GM08714 (cell line): ENCODE data around the gene CTNNBIP1.
"Not testable (repeated sequence)": the region's sequence is repeated elsewhere in the genome, so short reads cannot be mapped to it uniquely, and the experiment has no call there.

Experiments
- H3K4me3 ChIP-seq: fragments of 200-500 bp; sonication (Bioruptor generic); 2 replicates; pipeline ENCODE4 v1.5.1; 2014; ENCODE audit warnings: mild to moderate bottlenecking, low read length, inconsistent platforms
- ZNF274 ChIP-seq: IDR thresholded peaks from 2 replicates; pipeline ENCODE4 v1.6.1; 2012; ENCODE audit warnings: mild to moderate bottlenecking, low read depth, low read length

The CTNNBIP1 gene

DNA sequence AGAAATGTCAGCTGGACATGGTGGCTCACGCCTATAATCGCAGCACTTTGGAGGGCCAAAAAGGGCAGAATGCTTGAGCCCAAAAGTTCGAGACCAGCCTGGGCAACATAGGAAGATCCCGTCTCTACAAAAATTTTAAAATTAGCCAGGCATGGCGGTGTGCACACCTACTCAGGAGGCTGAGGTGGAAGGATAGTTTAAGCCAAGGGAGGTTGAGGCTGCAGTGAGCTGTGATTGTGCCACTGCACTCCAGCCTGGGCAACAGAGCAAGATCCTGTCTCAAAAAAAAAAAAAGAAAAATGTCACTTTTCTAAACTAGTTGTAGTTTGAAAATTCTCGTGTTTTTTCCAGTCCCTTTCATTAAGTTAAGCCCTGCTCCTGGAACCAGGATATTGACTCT is 95.5 kb downstream of the CTNNBIP1 start:
- no peak overlapping the region for H3K4me3 ChIP-seq
- no peak for TF ChIP-seq ZNF274

DNA sequence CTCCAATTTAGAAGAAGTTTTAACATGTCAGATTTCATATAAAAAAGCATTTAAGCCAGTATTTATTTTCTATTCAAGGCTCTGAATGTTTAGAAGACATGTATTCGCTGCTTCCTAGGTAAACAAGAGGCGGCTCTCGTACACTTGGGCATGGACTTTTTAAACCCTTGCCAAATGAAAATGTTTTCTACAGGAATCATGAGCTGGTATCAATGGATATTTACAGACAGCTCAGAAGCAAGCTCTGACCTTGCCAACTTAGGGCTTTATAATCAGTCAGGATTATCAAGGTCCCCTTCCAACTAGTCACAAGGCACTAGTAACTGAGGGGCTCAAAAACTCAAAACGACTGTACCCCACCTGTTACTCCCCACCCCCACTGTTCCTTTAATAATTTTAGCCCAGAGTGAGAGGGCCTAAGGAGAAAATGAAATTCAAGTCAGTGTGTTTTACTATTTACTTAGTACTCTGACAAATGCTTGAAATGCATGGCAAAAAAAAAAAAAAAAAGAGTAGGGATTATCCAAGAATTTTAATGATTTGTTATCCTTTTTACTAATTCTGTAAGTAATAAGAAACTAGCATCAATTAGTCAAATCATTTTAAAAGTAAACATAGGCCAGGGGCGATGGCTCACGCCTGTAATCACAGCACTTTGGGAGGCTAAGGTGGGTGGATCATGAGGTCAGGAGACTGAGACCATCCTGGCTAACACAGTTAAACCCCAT is 98.7 kb downstream of the CTNNBIP1 start:
- H3K4me3 ChIP-seq = no peak overlapping the region
- TF ChIP-seq ZNF274 = no peak

DNA sequence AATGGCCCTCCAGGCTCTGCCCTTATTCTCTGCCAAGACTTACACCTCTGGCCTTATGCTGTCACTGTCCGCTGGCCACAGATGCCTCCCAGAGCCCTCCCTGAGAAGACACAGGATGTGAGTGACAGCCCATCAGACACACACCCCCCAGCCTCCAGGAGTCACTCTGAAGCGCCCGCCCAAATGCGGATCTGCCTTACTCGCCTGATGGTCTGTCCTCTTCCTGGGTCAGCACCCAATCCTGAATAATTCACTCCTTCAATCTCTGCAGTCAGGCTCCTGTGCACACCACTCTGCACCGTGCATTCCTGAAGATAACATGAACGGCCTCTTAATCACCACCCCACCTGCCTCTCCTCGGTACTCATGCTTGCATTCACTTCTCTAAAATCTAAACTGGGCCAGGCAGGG is 101.0 kb downstream of the CTNNBIP1 start:
- no peak for TF ChIP-seq ZNF274
- no peak overlapping the region for H3K4me3 ChIP-seq

DNA sequence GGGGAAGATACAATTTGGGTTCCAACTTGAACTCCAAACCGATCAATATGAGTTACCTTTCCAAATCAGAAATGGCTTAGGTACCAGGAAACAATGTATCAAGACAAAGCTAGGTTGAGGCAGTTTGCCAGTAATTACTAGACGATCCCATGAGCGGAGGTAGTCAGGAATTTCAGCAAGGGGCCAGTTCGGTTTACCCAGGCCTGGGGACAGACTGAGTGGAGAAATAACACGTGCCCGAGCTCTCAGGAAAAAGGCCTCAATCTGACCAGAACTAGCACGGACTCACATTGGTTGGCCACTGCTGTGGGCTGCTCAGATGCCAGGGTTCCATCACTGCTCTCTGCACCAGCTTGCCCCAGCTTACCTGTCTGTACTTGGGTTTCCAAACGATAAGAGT is 101.6 kb downstream of the CTNNBIP1 start:
- H3K4me3 ChIP-seq = no peak overlapping the region
- TF ChIP-seq ZNF274 = no peak

DNA sequence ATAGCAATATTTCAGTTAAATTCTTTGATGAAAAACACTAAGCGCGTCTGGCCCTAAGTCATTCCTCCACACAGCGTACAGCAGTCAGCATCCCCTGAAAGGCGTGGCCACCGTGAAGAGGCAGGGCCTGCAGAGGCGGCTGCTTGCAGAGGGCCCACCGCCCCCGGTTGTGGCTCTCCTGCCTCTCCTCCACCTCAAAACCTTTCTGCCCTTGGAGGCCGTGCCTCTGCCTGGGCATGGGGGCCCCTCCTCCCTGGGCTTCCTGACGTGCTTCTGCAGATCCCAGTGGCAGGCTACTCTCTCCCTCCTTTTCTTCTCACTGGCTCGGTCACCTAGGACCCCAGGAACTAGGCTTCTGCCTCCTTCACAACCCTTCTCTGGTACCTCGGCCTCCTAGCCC is 102.5 kb downstream of the CTNNBIP1 start:
- TF ChIP-seq ZNF274 = no peak

DNA sequence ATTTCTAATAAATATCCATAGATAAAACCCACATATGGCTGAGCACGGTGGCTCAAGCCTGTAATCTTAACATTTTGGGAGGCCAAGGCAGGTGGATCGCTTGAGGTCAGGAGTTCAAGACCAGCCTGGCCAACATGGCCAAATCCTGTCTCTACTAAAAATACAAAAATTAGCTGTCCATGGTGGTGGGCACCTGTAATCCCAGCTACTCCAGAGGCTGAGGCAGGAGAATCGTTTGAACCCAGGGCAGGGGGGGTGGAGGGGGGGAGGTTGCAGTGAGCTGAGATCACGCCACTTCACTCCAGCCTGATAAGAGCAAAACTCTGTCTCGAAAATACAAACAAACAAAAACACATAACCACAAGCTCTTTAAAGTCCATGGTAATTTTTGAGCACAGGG is 104.1 kb downstream of the CTNNBIP1 start:
- H3K4me3 ChIP-seq = not testable (repeated sequence)

More for the DNA sequence above, 102.5 kb downstream of the CTNNBIP1 start:
- H3K4me3 ChIP-seq = no peak overlapping the region

DNA sequence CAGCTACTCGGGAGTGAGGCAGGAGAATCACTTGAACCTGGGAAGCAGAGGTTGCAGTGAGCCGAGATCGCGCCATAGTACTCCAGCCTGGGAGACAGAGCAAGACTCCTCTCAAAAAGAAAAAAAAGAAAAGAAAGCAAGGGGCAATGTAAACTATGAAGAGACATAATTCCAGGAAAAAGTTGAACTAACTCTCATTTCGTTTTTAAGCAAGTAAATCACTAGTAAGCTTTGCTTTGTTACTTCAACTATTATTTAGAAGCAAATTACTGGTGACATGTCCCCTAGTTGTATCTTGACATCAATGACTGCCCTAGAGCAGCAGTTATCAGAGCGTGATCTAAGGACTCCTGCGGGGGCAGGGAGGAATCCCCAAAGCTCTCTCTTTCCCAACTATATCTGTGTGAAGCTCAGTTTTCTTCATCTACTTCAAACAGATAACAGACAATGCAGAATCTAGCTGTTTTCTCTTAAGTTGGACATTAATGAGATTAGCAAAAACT is 105.0 kb downstream of the CTNNBIP1 start:
- no peak overlapping the region for H3K4me3 ChIP-seq
- TF ChIP-seq ZNF274 = no peak

DNA sequence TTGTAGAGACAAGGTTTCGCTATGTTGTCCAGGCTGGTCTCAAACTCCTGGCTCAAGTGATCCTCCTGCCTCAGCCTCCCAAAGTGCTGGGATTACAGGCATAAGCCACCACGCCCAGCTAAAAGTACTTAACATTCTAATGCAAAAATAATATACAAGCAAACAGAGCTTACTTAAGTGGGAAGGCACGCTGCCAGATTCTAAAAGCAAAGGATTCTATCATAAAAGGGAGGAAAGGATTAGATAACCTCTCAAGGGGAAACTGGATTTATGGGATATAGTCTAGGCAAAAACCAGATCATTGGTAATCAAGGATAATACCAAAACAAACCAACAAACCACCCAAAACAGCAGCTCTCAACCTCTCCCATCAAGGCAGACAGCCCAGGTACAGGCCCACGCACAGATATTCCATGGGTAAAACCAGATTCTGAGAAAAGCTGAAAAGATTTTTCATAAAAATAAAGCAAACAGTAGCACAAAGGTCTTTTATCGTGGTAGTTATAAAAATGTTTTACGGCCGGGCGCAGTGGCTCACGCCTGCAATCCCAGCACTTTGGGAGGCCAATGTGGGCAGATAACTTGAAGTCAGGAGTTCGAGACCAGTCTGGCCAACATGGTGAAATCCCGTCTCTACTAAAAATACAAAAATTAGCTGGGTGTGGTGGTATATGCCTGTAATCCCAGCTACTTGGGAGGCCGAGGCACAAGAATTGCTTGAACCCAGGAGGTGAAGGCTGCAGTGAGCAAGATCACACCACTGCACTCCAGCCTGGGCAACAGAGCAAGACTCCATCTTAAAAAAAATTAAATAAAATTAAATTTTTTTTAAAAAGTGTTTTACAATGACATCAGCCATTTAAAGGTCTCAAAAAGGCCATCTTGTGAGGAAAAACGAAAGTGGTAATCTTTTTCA is 106.8 kb downstream of the CTNNBIP1 start:
- not testable (repeated sequence) for H3K4me3 ChIP-seq

DNA sequence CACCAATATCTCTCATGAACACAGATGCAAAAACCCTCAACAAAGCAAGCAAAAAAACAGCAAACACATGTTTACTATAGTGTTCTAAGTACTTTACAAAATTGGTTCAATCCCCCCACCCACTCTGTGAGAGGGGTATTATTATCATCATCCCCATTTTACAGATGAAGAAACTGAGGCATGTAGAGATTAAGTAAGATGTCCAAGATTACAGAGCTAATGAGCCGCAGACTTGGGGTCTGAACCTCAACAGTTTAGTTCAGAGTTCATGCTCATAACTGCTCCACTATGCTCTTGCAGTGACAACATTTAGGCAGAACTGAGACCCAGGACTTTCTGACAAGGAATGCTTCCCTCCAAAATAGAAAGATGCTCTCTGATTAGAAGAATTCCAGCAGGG is 108.2 kb downstream of the CTNNBIP1 start:
- H3K4me3 ChIP-seq = no peak overlapping the region
- no peak for TF ChIP-seq ZNF274
